HCT116 (cell line): ENCODE measurements around the gene CFAP91. TPM values are rescaled to one million over a fixed set of nuclear protein-coding genes. Genes with fewer than 3 reads are reported as not detected.
A peak's percentile ranks its signal among the peaks of the same experiment; 100 is the strongest.

Experiments used
- ATAC-seq: fragments of 200-7000 bp; cut with Tn5 transposase; 2 replicates; pipeline ENCODE4 v1.9.1; 2020; ENCODE audit warnings: mild to moderate bottlenecking, moderate library complexity
- Bru-seq: library from RNA; stranded (reverse); fragments of 400-500 nt; gene quantifications from one replicate; lab custom pipeline; 2021; lab: Mats Ljungman, UMichigan
- BruChase-seq, 2 experiments: library from RNA; stranded (reverse); fragments of 400-500 nt; gene quantifications; one replicate each; lab custom pipeline; 2021; lab: Mats Ljungman, UMichigan
- BruUV-seq: library from RNA; stranded (reverse); fragments of 400-500 nt; replicated peaks from 2 replicates; lab custom pipeline; 2021; lab: Mats Ljungman, UMichigan
- CTCF ChIA-PET: fragments of 300-600 bp; sonication (Branson Sonifier 250); formaldehyde crosslinking; loops from one replicate; lab custom pipeline; 2021; ENCODE audit warnings: antibody characterized with exemption; lab: Charles Lee
- POLR2A ChIA-PET: fragments of 300-600, 350-600 bp; sonication (Branson Sonifier 250); formaldehyde crosslinking; loops from one replicate; lab custom pipeline; 2021; ENCODE audit warnings: antibody characterized with exemption; lab: Charles Lee
- RAD21 ChIA-PET, 2 experiments: fragments of 300-600 bp; sonication (Branson Sonifier 250); formaldehyde crosslinking; loops; one replicate each; lab custom pipeline; 2023; ENCODE audit warnings: low total read pairs in 2 of 2; ENCODE audit not compliant: uncharacterized antibody in 2 of 2, unreplicated experiment in 2 of 2, low non-redundant PET in 1 of 2; lab: Charles Lee
- DNase-seq: peaks from one replicate; pipeline ENCODE4 v3.0.0-alpha.2; 2010; ENCODE audit warnings: low read depth, low spot score
- H2AFZ ChIP-seq: fragments of 200-600 bp; shearing (Covaris generic), sonication (generic); 2 replicates; pipeline ENCODE4 v1.6.1; 2017; ENCODE audit warnings: low read depth, mixed run types, mixed read lengths, antibody characterized with exemption, low read length; ENCODE audit not compliant: poor library complexity, severe bottlenecking
- H3K27ac ChIP-seq: 2 replicates; pipeline ENCODE4 v1.5.1; 2012; ENCODE audit warnings: low read depth, low read length
- H3K27me3 ChIP-seq: fragments of 200-600 bp; sonication (generic); 2 replicates; pipeline ENCODE4 v1.6.1; 2016; ENCODE audit warnings: mixed run types, low read length, mixed read lengths; ENCODE audit not compliant: insufficient read depth
- H3K36me3 ChIP-seq, 2 experiments: fragments of 200-500 bp in 1 of 2; fragments of 200-600 bp in 1 of 2; sonication (Bioruptor generic) in 1 of 2; sonication (generic) in 1 of 2; 2 replicates each; pipeline versions ENCODE4 v1.5.1 to v1.6.1; 2014 to 2016; ENCODE audit warnings: low read length in 2 of 2, inconsistent platforms in 1 of 2, mixed read lengths in 1 of 2, mixed run types in 1 of 2; ENCODE audit not compliant: insufficient read depth in 2 of 2, control insufficient read depth in 1 of 2
- H3K4me1 ChIP-seq, 2 experiments: fragments of 200-600 bp in 1 of 2; sonication (generic) in 1 of 2; 2 replicates each; pipeline versions ENCODE4 v1.5.1 to v1.6.1; 2012 to 2017; ENCODE audit warnings: low read length in 2 of 2, inconsistent platforms in 1 of 2, mild to moderate bottlenecking in 1 of 2, mixed read lengths in 1 of 2, mixed run types in 1 of 2, moderate library complexity in 1 of 2; ENCODE audit not compliant: insufficient read depth in 2 of 2, control insufficient read depth in 1 of 2
- H3K4me2 ChIP-seq: fragments of 200-600 bp; sonication (generic); 2 replicates; pipeline ENCODE4 v1.6.1; 2017; ENCODE audit warnings: mixed run types, low read length, mixed read lengths
- H3K4me3 ChIP-seq, 2 experiments: fragments of 200-600 bp in 1 of 2; sonication (generic) in 1 of 2; replicated peaks in 1 of 2; 2 replicates each; pipeline ENCODE4 v1.5.1; 2011 to 2016; ENCODE audit warnings: low read length in 2 of 2, control low read depth in 1 of 2, low read depth in 1 of 2, mild to moderate bottlenecking in 1 of 2, mixed read lengths in 1 of 2, mixed run types in 1 of 2
- H3K79me2 ChIP-seq: fragments of 200-600 bp; sonication (generic); 2 replicates; pipeline ENCODE4 v1.6.1; 2017; ENCODE audit warnings: mild to moderate bottlenecking, mixed run types, low read length, moderate library complexity, mixed read lengths; ENCODE audit not compliant: insufficient read depth
- H3K9ac ChIP-seq: fragments of 200-600 bp; sonication (generic); 2 replicates; pipeline ENCODE4 v1.6.1; 2016; ENCODE audit warnings: low read length, mixed read lengths
- H3K9me2 ChIP-seq: fragments of 200-600 bp; sonication (generic), shearing (Covaris generic); 2 replicates; pipeline ENCODE4 v1.6.1; 2017; ENCODE audit warnings: mixed run types, mild to moderate bottlenecking, moderate library complexity; ENCODE audit not compliant: insufficient read depth
- H3K9me3 ChIP-seq, 2 experiments: fragments of 200-500 bp in 1 of 2; fragments of 200-600 bp in 1 of 2; sonication (Bioruptor generic) in 1 of 2; sonication (generic) in 1 of 2; 2 replicates each; pipeline ENCODE4 v1.6.1; 2014 to 2017; ENCODE audit warnings: low read length in 2 of 2, mixed read lengths in 2 of 2, inconsistent platforms in 1 of 2, low read depth in 1 of 2, mild to moderate bottlenecking in 1 of 2, mixed run types in 1 of 2, moderate library complexity in 1 of 2; ENCODE audit not compliant: control insufficient read depth in 1 of 2, insufficient read depth in 1 of 2
- H4K20me1 ChIP-seq: fragments of 200-600 bp; sonication (generic), shearing (Covaris generic); 2 replicates; pipeline ENCODE4 v1.6.1; 2017; ENCODE audit warnings: mixed run types, mild to moderate bottlenecking, moderate library complexity; ENCODE audit not compliant: insufficient read depth
- CBX3 ChIP-seq: IDR thresholded peaks from 2 replicates; pipeline ENCODE4 v1.6.1; 2012; ENCODE audit warnings: low read depth
- EGR1 ChIP-seq: IDR thresholded peaks from 2 replicates; pipeline ENCODE4 v1.6.1; 2012; ENCODE audit warnings: low read depth
- EZH2 ChIP-seq: fragments of 200-600 bp; sonication (generic); IDR thresholded peaks from 2 replicates; pipeline ENCODE4 v1.6.1; 2017; ENCODE audit warnings: antibody characterized with exemption, mixed run types
- JUND ChIP-seq: IDR thresholded peaks from 2 replicates; pipeline ENCODE4 v1.6.1; 2012
- POLR2AphosphoS5 ChIP-seq: IDR thresholded peaks from 2 replicates; pipeline ENCODE4 v1.6.1; 2011; ENCODE audit warnings: mild to moderate bottlenecking, low read depth, low read length, moderate library complexity
- RAD21 ChIP-seq: IDR thresholded peaks from 2 replicates; pipeline ENCODE4 v1.6.1; 2012; ENCODE audit warnings: low read depth, mild to moderate bottlenecking
- SP1 ChIP-seq: IDR thresholded peaks from 2 replicates; pipeline ENCODE4 v1.6.1; 2012; ENCODE audit warnings: low read depth
- intact Hi-C: fragments of 100-400 bp; cut with micrococcal nuclease; formaldehyde crosslinking; loops from 2 replicates; pipeline ENCODE4 v1.10.0; 2022
- long read RNA-seq: library from polyadenylated mRNA; unstranded; transcript quantifications from one replicate; pipeline ENCODE4 v2.0.0, GENCODE V29; 2021; ENCODE audit not compliant: unreplicated experiment
- polyA plus RNA-seq: library from polyadenylated mRNA; unstranded; fragments of >200 nt; gene quantifications from 2 replicates; pipeline ENCODE4 v1.2.1, GENCODE V29; 2012; ENCODE audit warnings: missing spikeins
- total RNA-seq: library from RNA; stranded (reverse); gene quantifications from one replicate; pipeline ENCODE4 v1.2.1, GENCODE V29; 2021; ENCODE audit not compliant: unreplicated experiment
- TF ChIP-seq, protein P1 (sequence below): IDR thresholded peaks from 2 replicates; pipeline ENCODE4 v1.6.1; 2012

The CFAP91 gene
- 0.96 TPM for total RNA-seq
- polyA plus RNA-seq, result 0.05 and 0.36 TPM in 2 replicates
- percentile 16 among the genes with signal in this experiment for Bru-seq, nascent RNA
- BruChase-seq, experiment 1, labeled RNA remaining after a 6-hour chase, result percentile 35 among the genes with signal in this experiment
- percentile 27 among the genes with signal in this experiment for BruChase-seq, experiment 2, labeled RNA remaining after a 2-hour chase
- long read RNA-seq, result 0 reads

DNA sequence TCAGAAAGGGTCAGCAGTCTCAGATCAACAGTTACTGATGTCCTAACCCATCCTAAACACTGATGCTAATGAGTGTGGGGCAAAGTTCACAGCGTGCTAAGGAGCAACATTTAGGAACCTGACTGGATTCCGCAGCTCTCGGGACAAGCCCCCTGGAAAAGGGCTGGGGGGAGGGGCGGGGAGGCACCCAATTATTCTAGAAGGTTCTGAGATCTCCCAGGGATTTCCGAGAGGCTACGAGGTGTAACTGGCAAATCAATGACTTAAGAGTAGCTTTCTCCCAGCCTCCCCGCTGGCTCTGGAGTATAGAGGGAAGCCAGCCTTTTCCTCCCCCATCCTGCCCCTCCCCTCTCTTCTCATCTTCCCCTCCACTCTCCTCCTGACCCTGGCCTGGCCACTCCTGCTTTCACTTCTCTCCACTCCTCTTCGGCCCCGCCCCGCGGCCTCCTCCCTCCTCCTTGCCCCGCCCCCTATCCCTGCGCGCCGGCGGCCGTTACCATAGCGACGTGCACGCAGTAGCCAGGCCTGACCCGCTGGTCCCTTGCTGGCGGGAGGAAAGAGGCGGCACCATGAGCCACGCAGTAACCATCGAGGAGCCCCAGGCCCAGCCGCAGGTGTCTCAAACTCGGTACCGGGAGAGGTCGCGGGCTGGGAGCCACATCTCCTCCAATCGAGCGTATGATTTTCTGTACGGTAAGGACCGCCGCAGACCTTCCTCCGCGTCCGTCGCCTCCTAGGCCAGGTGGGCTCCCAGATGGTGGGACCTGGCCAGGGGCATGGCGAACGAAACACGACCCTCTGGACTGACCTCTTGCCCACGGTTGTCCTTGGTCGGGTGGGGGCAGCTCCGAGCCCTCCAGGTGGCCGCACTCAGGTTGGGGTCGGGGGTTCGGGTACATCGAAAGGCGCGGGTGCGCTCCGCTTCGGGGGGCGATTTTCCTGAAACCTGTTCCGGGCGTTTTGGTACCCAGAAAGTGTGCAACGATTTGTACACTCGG lies at the start of gene CFAP91:
CFAP91 (plus strand) TSS at position 493 of the 998 bp plus-strand sequence; CDS start at position 570, 77 bp downstream.
- Histone ChIP-seq H3K9ac (no peak within 1 kb of the TSS), H3K4me1 (peaks cover 7 to 26% of the 10 kb centered on the region in 2 experiments; a peak in 3 of 4 replicates), H3K79me2 (no peaks in the 10 kb centered on the region), H3K4me3 (peak within 1 kb of the TSS in 1 of 2 experiments; percentile 37; a peak in 3 of 4 replicates), H3K27ac (no peak within 1 kb of the TSS)
- POLR2A ChIA-PET, result interaction anchor here (1.0 kb wide), 1 partner anchor 462 kb away, joined by 3 read pairs; the partner anchor contains the start of gene B4GALT4
- ATAC-seq, result peak; percentile 99
- 0 out of 2 replicates have a peak, but pooled peaks have one; percentile 15 for TF ChIP-seq SP1
- no peak for TF ChIP-seq POLR2AphosphoS5
- TF ChIP-seq, all 23 proteins: peak for 1
- H3K27me3 ChIP-seq, result no peaks in the 10 kb centered on the region
- H2AFZ ChIP-seq, result peak within 1 kb of the TSS; percentile 89
- BruUV-seq, result no TSS peak
- peak; percentile 68 for DNase-seq
- intact Hi-C loops, result no loop called here
- CTCF ChIA-PET, result no interaction called here
- peak within 1 kb of the TSS; percentile 65 for H3K4me2 ChIP-seq
- H3K36me3 ChIP-seq, result no peaks in the 10 kb centered on the region
- RAD21 ChIA-PET, result no interaction called here
- no peaks in the 10 kb centered on the region for H4K20me1 ChIP-seq
- H3K9me3 ChIP-seq, result no peaks in the 10 kb centered on the region
- no peaks in the 10 kb centered on the region for H3K9me2 ChIP-seq

GRCh38 chr3:119653876-119654275 lies 48.9 kb upstream of the CFAP91 start:
- H2AFZ ChIP-seq, result no peak overlapping the region
- RAD21 ChIA-PET, result no interaction called here
- H3K9ac ChIP-seq, result no peak overlapping the region
- no peak for ATAC-seq
- no peaks in the 10 kb centered on the region for H3K36me3 ChIP-seq
- H3K4me2 ChIP-seq, result no peak overlapping the region
- H3K4me3 ChIP-seq, result no peak overlapping the region
- no peaks in the 10 kb centered on the region for H3K9me3 ChIP-seq
- no peaks in the 10 kb centered on the region for H4K20me1 ChIP-seq
- no peaks in the 10 kb centered on the region for H3K79me2 ChIP-seq
- CTCF ChIA-PET, result no interaction called here
- no peaks in the 10 kb centered on the region for H3K4me1 ChIP-seq
- H3K27me3 ChIP-seq, result no peaks in the 10 kb centered on the region; the same call in 1 of the 2 replicates
- POLR2A ChIA-PET, result no interaction called here
- H3K9me2 ChIP-seq, result no peaks in the 10 kb centered on the region
- no peak for DNase-seq
- intact Hi-C loops, result no loop called here
- H3K27ac ChIP-seq, result no peak overlapping the region
- TF ChIP-seq, protein P1, sequence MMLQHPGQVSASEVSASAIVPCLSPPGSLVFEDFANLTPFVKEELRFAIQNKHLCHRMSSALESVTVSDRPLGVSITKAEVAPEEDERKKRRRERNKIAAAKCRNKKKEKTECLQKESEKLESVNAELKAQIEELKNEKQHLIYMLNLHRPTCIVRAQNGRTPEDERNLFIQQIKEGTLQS, result no peak
- TF ChIP-seq EZH2 (no peak), RAD21 (no peak), JUND (no peak), CBX3 (no peak), EGR1 (no peak)
- no TSS peak for BruUV-seq
